ENCODE measurements around the gene RBMY1F.
"Not testable (repeated sequence)": the region's sequence is repeated elsewhere in the genome, so short reads cannot be mapped to it uniquely, and the experiment has no call there.

RBMY1F gene

GRCh38 chrY:22182823-22183222, at the start of gene RBMY1F:
TSS of gene RBMY1F (minus strand) at chrY:22182923. CDS start at chrY:22180969, 1,954 bp downstream.
- DNase-seq (ENCODE audit: low read depth): not testable (repeated sequence)

- DNase-seq (ENCODE audit: low read depth): not testable (repeated sequence)
Observed at GRCh38 chrY:22151144-22151543, 31.6 kb downstream of the RBMY1F start.

GRCh38 chrY:22141011-22141695, 41.6 kb downstream of the RBMY1F start:
- DNase-seq (ENCODE audit: low read depth): not testable (repeated sequence)

- DNase-seq (ENCODE audit: low read depth): not testable (repeated sequence)
Observed at GRCh38 chrY:22134719-22135118, 48.0 kb downstream of the RBMY1F start.

- DNase-seq (ENCODE audit: low read depth): not testable (repeated sequence)
Observed at GRCh38 chrY:22130494-22130893, 52.2 kb downstream of the RBMY1F start.

Measured in stromal cell of bone marrow (primary cell).